ENCODE results near the gene KCNK16. TPM values are rescaled to one million over a fixed set of nuclear protein-coding genes. Genes with fewer than 3 reads are reported as not detected.

Gene KCNK16
- polyA plus RNA-seq (ENCODE audit: insufficient read length), result not detected
- long read RNA-seq, donor 1, result 0 reads
- long read RNA-seq, donor 2, result 0 reads
- long read RNA-seq, donor 3, result 0 reads
- long read RNA-seq, donor 4, result 0 reads
- long read RNA-seq, donor 5, result 0 reads
- long read RNA-seq, donor 6, result 0 reads
- long read RNA-seq, donor 7, result 0 reads
- long read RNA-seq, donor 8, result 0 reads

DNA sequence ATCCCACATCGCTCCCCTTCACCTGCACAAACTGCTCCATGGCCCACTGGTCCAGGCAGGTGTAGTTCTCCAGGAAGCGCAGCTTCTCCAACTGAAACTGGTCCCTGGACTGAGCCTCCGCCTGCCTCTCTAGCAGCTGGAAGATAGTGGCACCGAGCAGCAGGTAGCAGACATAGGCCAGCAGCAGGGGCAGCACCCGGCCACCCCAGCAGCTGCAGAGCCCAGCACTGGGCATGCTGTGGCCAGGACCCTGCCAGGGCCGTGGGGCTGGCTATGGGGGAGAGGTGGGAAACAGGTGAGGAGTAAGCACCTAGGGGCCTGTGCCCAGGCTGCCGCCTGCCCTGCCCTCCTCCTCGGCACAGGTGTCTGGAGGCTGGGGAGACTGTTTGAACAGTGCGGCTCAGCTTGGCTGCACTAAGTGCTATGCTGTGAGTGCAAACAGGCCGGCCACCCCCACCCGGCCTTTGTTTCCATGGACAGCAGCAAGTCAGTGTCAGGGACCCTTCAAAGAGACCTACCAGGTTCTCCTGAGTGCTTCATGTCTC is at the start of gene KCNK16:
Gene KCNK16 (minus strand): TSS at position 397 of the 545 bp plus-strand sequence. CDS start 162 bp downstream, at position 235.
- DNase-seq, result no peak

DNA sequence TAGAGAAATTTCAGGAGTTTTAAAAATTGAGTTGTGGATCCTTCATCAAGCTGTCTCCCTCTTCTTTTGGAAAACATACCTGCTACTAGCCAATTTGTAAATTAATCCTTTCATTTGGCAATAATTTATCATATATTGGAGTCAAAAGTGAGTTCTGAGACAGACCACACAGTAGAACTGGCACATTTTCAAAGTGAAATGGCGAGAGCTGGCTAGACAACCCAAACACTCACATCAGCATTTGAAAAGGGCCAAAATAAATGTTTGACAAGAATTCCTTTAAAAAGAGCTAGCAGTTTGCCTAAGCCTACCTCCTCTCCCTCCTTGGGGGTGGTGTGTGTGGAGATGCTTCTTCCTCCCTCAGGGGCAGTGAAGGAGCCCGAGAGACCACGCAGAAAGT is 47.9 kb upstream of the KCNK16 start:
- DNase-seq, result no peak

DNA sequence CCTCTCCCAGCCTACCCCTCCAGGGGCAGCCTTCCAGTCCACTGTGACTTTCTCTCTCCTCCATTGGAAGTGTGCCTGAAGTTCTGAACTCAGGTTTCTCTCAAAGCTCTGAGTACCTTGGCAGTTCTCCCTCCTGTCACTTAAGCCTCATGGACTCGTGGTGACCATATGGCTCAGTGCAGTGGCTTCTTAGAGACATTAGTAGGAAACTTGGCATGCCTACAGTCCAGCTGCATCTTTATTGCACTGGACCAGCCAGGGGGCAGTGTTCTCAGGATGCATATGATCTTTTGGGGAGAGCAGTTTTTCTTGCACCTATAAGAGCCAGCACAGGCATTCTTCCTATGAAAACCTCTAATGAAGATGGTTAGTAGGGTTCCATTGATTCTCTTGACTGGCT is 47.5 kb upstream of the KCNK16 start:
- DNase-seq, result no peak

DNA sequence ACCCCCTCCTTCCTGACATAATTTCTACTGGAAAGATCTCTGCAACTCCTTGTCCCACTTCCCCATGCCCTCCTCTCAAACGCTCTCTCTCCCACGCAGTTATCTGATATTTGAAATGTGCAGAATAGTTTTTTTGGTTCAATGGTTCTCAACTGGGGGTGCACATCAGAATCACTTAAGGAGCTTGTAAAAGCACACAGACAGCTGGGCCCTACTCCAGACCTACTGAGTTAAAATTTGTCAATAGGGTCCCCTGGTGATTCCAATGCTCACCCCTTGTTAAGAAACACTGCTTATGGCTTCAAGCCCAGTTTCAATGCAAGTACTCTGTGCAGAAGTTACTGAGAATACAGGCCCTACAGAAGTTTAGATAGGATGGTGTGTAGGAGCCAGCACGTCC is 45.2 kb upstream of the KCNK16 start:
- no peak for DNase-seq

DNA sequence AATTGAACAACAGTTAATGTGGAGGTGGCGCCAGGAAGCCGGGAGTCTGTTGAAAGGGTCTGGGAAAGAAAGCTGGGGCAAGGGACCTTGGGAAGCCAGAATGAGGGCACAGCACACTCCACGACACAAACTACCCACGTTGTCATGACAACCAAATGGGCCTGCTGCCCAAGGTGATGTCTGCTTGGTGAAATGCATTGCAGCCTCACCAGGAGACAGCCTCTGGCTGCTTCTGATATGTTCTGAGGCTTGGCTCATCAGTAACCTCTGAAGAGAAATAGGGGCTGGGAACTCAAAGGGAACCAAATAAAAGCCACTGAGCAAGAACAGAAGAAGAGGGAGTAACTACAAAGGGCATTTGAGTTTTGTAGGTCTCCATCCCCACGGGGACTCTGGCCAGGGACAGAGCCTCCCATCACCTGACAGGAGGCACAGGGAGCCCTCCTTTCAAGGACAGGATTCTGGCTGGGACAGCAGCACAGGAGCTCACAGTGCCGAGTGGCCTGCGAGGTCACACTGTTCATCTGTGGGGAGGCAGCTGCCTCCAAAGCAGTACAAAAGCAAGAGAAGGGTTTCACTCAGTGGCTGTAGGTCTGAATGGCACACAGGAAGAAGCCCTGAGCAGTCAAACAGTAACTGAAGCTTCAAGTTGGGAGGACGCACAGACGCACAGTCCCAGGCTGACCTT is 44.6 kb upstream of the KCNK16 start:
- no peak for DNase-seq

DNA sequence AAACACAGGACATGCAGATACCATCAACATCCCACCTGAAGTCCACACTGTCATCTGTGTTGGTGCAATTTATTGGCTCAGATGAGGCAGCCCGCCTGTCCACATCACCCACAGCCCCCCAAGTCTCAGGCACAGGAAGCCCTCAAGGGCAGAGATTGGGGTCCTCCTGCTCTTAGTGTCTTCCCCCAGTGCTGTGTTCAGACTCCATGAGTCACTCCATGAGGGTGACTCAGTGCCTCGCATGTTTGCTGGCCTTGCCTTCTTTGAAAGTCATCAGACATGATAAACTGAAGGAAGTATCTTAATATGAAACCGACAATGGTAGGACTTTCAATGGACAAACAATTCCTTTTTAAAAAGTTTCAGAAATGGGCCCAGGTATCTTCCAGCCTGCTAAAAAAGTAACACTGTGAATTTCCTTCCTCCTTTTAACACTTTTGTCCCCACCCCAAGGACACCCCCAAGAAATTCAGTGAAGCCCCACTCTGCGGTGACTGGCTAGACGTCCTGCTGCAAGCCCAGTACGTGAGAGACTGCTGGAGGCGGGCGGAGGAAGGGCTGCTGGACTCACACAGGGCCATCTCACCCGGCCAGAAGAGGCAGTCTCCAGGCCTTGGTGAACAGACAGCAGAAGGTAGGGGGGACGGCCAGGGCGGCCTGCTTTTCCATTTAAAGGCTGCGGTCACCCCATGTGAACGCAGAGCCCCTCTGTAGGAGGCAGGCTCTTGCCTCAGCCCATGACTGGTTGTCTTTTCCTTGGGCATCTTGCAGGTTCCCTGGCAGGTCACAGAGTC is 43.0 kb upstream of the KCNK16 start:
- no peak for DNase-seq

DNA sequence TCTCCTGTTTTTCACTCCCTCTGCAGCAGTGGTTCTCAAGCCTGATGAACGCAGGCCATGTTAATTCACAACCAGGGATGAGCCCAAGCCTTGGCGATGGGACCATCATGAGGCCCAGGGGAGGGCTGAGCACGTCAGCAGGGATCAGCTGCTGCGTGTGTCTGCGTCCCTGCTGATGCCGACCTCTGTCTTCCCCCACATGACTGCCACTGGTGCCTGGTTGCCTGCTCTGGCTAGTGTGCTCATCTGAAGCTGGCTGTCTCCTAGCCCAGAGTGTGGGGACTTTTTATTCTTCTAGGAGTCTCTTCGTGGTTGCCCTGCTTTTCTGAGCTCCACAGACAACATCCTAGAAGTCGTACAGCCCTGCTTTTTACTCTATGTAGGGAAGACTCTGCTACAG is 40.8 kb upstream of the KCNK16 start:
- DNase-seq, result no peak

DNA sequence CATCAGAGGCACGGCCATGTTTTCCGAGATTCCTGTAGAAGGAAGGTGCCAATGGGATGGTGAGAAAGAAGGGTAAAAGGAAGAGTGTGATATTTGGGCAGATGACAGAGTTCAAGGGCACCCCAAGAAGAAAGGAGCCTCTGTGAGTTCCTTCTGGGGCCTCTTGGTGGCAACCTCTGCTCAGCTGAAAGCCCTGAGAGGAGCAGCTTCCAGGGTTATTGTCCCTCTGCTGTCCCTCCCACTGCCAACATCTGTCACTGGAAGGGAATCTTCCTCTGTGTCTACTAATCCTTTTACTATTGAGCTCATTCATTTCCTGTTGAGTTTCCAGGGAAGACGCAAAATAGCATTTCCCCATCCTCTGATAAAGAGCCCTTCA is 40.0 kb upstream of the KCNK16 start:
- DNase-seq, result no peak

DNA sequence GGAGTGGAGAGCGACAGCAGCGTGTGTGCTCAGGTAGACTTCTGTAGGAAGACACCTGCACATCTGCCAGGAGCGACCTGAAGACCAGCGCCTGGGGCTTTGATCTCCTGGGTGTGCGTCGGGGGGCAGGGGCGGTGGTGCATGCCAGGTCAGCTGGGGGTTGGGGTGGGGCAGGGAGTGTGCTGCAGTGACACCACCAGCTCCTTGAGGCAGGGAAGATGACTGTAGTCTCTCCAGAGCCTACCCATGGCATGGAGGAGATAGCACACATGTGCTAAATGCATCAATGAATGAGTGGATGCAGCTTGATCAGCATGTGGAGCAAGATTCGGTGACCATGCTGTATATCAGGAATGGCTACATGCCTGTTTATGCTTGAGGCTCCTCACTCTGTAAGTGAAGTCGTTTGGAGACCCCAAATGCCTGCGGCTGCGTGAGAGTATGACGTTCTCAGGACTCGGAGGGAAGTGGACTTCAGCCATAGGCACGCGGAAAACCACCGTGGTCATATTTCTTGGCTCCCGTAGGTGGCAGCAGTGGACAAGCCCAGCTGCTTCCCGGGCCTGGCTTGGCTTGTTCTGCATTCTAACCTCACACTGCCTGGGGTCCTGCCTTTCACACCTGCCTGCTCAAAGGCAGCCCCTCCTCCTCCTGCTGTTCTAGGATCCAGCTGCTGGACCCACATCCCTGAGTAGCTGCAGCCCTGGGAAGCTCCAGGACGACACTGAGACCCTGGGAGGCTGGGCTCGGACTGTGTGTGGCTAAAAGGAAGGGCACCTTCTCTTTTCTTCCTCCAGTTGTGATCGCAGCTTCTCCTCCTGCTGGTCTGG is 39.4 kb upstream of the KCNK16 start:
- peak; percentile 84 for DNase-seq

DNA sequence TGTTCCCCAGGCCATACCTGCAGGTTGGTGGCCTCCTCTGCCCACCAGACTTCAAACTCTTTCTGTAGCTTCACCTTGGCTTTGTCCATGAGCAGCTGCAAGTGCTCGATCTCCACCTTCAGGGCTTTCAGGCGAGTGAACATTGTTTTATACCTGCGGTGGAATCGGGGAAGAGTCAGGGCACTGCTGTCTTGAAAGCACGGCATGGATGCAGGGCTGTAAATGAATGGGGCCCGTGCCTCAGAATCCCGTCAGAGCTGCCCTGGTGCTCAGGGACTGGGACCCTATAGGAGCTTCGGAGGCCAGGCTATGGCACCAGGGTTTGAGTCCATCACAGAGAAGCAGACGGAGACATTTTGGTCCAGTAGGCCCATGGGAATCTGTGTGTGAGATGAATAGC is 37.9 kb upstream of the KCNK16 start:
- DNase-seq, result no peak

DNA sequence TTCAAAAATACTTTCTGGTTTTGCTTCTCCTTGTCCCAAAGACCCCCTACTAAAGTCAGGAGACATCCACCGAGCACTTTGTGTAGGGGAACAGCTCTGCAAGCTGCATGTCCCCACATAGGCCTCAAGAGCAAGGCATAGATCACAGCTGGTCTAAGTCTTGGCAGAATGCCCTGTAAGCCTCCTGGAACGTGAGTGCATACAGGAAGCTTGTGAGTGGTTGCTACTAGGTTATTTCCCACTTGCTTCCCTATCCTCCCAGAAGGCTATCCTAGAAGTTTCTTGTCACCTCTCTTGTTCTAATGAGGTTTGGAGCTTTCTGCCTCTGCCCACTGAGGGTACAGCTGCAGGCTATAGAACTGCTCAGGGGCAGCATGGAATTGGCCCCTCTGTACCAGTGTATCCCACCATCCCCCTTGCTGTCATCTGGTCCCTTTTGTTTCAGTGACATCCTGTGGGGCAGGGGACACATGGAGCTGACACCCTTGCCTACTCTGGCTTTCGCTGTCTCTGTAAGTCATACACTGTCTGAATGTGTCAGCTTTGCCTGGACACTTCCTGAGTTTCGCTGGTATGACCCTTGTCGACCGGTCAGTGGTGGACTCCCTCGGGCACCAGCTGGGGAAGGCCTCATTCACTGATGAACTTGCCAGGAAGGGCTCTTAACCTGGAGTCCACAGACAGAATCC is 35.6 kb upstream of the KCNK16 start:
- no peak for DNase-seq

DNA sequence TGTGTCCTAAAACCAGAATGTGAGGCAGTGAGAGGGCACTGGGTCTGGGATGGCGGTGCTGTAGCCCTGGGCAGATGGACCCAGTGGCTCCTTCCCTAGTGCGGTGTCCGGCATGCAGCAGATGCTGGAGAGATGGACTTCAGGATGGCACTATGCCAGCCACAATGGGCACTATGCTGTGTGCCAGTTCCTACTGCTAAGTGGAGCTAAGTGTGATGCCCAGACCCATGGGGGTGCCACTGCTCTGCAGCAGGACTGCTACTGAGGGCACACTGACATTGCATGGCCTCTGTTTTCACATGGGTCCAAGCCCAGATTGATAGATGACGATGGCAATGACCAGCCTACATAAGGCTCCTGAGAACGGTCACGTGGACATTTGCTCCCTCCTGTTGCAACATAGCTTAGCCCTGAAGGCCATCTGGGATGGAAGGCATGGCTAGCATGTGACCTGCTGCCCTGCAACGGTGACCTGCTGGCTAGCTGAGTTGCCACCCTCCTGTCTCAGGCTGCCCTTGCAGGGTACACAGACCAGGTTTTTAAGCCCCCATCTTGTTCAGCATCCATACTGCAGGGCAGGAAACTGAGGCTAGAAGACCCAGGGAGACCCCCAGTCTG is 31.3 kb upstream of the KCNK16 start:
- no peak for DNase-seq

DNA sequence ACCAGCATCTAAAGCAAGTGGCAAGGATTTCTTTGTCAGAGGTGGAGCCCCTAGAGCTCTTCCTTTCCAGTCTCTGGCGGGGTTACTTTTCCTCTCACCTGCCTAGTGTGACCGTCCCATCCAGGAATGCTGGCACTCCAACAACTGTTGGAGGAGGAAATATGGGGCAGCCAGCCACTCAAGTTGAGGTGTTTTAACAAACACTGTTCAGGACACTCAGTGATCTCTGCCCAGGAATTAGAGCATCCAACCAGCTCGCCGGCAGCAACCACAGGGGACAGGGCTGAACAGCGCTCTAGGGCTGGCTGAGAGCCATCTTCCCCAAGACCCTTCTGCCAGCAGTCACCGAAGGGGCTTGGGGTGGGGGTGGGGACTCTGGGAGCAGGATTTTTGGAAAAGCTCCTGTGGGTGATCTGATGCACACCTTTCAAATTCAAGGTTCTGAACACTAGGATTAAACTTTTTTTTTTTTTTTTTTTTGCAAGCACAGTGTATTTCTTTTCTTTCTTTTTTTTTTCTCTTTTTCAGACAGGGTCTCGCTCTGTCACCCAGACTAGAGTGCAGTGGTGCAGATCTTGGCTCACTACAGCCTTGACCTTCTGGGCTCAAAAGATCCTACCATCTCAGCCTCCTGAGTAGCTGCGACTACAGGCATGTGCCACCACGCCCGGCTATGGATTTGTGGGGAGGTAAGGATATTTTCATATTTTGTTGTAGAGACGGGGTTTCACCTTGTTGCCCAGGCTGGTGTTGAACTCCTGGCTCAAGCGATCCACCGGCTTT is 28.4 kb upstream of the KCNK16 start:
- DNase-seq, result no peak

DNA sequence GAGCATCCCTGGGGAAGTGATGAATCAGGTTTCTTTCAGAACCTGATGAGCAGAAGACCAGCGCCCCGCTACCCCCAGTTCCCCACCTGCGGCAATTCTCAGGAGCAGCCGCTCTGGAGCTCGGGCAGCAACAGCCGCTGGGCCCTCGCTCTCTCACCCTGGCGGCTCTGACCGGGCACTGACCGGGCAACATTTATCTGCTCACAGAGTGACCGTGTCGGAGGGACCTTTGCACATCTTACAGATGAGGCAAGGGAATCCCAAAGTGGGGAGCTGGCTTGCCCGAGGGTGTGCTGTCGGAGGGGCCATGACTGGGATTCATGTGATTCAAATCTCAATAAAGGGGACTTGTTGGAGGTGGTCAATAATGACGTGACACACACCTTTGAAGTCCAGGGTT is 26.2 kb upstream of the KCNK16 start:
- DNase-seq, result no peak

DNA sequence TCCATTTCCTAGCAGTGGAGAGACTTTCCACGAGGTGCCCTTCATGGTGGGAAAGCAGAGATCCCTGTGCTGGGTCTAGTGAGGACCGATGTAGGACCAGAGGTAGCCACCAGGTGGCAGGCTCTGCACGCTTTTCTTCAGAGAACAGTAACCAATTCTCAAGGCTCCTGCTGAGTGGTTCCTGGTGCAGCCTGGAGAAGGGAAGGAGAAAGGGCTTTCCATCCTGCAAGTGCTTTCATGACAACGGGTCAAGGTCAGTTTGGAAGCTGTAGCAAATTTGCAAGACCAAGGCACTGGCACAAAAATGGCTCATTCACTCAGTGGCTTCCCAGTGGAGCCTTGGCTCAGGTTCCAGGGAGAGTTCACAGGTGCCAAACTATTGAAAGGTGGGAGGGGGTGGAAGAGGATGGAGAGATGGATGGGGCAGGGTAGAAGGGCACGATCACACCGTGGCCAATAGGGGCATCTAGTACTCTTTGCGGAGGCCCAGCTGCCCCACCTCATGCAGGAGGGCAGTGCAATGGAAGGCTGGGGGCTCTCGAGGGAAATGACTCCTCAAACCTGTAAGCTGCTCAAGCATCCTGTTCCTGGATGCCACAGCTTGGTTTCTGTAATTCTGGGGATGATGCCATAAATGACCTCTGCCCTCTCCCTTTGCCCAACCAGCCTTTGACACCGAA is 25.5 kb upstream of the KCNK16 start:
- DNase-seq, result peak; percentile 64

DNA sequence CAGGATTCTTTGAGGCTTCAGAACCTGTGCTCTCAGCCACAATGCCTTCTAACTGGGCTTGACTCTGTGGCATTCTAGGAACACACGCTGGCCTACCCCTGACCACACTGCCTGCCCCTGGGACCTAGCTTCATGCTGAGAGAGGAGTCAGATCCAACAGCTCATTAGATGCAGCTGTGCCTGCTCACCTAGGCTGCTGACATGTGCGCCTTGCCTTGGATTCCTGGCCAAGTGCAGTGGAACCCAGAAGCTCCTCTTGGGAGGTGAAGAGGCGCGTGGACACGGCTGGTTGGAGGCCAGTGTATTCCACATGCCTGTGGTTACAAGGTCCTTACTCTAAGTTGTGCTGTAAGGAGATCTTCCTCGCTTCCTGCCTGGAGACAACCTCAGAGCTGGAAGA is 24.7 kb upstream of the KCNK16 start:
- DNase-seq, result no peak

DNA sequence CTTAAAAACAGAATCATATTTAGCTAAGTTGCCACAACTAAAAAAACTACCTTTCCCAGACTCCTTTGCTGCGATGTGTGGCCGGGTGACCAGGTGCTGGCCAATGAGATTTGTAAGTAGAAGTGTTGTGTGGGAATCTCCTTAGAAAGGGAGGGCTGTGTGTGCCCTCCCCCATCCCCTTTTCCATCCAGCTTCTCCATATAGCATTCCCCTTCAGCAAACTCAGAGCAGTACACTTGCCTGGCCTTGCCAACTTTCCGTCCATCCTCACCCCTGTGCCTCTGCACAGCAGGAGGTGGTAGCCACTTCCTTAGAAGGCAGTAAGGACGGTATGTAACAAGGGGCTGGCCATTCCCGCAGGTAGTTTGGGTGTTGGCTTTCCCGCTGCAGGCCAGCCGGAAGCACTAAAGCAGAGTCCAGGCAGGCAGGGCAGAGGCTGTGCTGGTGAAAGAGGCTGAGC is 22.3 kb upstream of the KCNK16 start:
- DNase-seq, result no peak

DNA sequence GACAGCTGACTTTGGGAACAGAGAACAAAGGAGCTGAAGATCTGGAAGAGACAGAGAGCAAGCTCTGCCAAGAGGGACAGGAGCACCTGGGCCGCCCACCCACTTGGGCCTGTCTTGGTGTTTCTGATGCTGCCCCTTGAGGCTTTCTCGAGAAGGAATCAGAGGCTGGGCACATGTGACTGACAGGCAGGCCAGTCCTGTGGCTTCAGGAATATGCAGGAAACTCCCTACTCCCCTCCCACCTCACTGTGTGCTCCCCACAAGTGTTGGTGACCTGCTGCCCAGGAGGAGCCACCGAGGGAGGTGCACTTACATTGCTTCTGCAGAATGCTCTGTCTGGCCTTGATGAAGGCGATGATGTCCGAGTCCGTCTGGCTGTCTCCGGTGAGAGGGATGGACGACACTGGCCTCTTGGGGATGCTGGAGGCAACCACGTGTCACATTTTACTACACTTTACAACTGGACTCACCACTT is 20.9 kb upstream of the KCNK16 start:
- DNase-seq, result no peak

DNA sequence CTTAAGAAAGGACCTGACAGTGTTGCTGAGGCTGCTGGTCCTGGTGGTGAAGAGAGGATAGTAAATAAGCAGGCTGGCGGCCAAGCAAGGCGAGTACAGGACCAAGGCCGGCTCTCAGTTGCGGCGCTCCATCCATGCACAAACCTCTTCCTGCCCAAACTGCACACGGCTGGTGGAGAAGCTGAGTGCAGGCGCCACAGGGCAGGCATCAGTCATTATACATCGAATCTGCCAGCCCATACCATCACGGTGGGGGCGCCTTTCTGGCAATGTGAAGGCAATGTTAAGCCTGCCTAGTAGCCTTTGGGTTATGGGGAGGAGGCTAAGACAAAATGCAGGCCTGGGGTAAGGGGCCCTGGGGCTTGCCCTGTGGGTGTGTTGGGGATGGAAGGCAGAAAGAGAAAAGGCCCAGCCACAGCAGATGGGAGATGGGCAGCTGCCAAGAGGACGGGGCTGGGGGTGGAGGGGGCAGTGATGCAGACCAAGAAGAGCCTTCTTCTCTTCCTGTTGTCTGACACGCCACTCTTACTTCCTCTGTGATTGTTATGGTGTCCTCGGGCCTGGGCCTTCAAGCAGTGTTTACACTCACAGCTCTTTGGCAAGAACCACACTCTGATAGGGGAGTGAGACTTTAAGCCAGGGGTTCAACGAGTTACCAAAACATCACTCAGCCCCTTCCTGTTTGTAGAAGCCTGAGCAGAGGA is 20.3 kb upstream of the KCNK16 start:
- DNase-seq, result no peak

All from left kidney (tissue), 8 donors.